GM21576 (cell line): ENCODE data around the gene PER2.
"Not testable (repeated sequence)": the region's sequence is repeated elsewhere in the genome, so short reads cannot be mapped to it uniquely, and the experiment has no call there.

ENCODE experiments used
- ATAC-seq: cut with Tn5 transposase; IDR thresholded peaks from one replicate; pipeline ENCODE4 v1.9.1; 2021; ENCODE audit warnings: mild to moderate bottlenecking, moderate library complexity; ENCODE audit not compliant: unreplicated experiment

Gene PER2

GRCh38 chr2:238287737-238288649 lies at the start of gene PER2:
Gene PER2, minus strand, starts transcription at chr2:238288610. Its CDS starts 10,674 bp downstream, at chr2:238277936.
- peak; percentile 29 for ATAC-seq

- ATAC-seq, result no peak
Measured at GRCh38 chr2:238337846-238338245, 49.4 kb upstream of the PER2 start.

GRCh38 chr2:238336793-238337444 lies 48.5 kb upstream of the PER2 start:
- no peak for ATAC-seq

GRCh38 chr2:238336151-238336550 lies 47.7 kb upstream of the PER2 start:
- no peak for ATAC-seq

GRCh38 chr2:238335591-238335990 lies 47.2 kb upstream of the PER2 start:
- not testable (repeated sequence) for ATAC-seq

GRCh38 chr2:238334885-238335284 lies 46.5 kb upstream of the PER2 start:
- ATAC-seq, result no peak

GRCh38 chr2:238331916-238332315 lies 43.5 kb upstream of the PER2 start:
- no peak for ATAC-seq

- no peak for ATAC-seq
Measured at GRCh38 chr2:238330391-238330790, 42.0 kb upstream of the PER2 start.

GRCh38 chr2:238327751-238328150 lies 39.3 kb upstream of the PER2 start:
- no peak for ATAC-seq

GRCh38 chr2:238326801-238327365 lies 38.5 kb upstream of the PER2 start:
- ATAC-seq, result no peak

- no peak for ATAC-seq
Measured at GRCh38 chr2:238325694-238326093, 37.3 kb upstream of the PER2 start.

GRCh38 chr2:238324248-238324647 lies 35.8 kb upstream of the PER2 start:
- ATAC-seq, result not testable (repeated sequence)

- no peak for ATAC-seq
Measured at GRCh38 chr2:238322001-238322411, 33.6 kb upstream of the PER2 start.

- no peak for ATAC-seq
Measured at GRCh38 chr2:238321467-238321866, 33.1 kb upstream of the PER2 start.

GRCh38 chr2:238320648-238321281 lies 32.4 kb upstream of the PER2 start:
- peak; percentile 31 for ATAC-seq

GRCh38 chr2:238320246-238320647 lies 31.8 kb upstream of the PER2 start, which contains the start of gene TRAF3IP1:
Gene TRAF3IP1, plus strand, starts transcription at chr2:238320518. Its CDS starts 145 bp downstream, at chr2:238320663.
- peak; percentile 95 for ATAC-seq

- no peak for ATAC-seq
Measured at GRCh38 chr2:238315031-238315595, 26.7 kb upstream of the PER2 start.

- ATAC-seq, result no peak
Measured at GRCh38 chr2:238314576-238314975, 26.2 kb upstream of the PER2 start.

GRCh38 chr2:238313991-238314350 lies 25.6 kb upstream of the PER2 start:
- no peak for ATAC-seq

- no peak for ATAC-seq
Measured at GRCh38 chr2:238313289-238313990, 25.0 kb upstream of the PER2 start.
